NOMO-1 (cell line): ENCODE data around the gene CHAC1.

ENCODE experiments used
- DNase-seq, 2 experiments: peaks; one replicate each; lab custom pipeline; 2025; ENCODE audit not compliant: unreplicated experiment in 2 of 2; lab: John Stamatoyannopoulos, UW

CHAC1 gene

GRCh38 chr15:40982855-40983254 lies 29.6 kb downstream of the CHAC1 start:
- DNase-seq: no peak

GRCh38 chr15:40984406-40984805 lies 31.1 kb downstream of the CHAC1 start:
- no peak for DNase-seq

- DNase-seq: no peak
Measured at GRCh38 chr15:40984964-40985363, 31.7 kb downstream of the CHAC1 start.

- no peak for DNase-seq
Measured at GRCh38 chr15:40985541-40986330, 32.5 kb downstream of the CHAC1 start.

- no peak for DNase-seq
Measured at GRCh38 chr15:40986820-40987219, 33.5 kb downstream of the CHAC1 start.

GRCh38 chr15:40988156-40988555 lies 34.9 kb downstream of the CHAC1 start:
- DNase-seq: no peak

- no peak for DNase-seq
Measured at GRCh38 chr15:40990080-40990479, 36.8 kb downstream of the CHAC1 start.

GRCh38 chr15:40990789-40991188 lies 37.5 kb downstream of the CHAC1 start:
- DNase-seq: no peak

- no peak for DNase-seq
Measured at GRCh38 chr15:40991355-40991754, 38.1 kb downstream of the CHAC1 start.

- DNase-seq: no peak
Measured at GRCh38 chr15:40992241-40992741, 39.0 kb downstream of the CHAC1 start.

GRCh38 chr15:40992825-40993224 lies 39.6 kb downstream of the CHAC1 start:
- no peak for DNase-seq

GRCh38 chr15:40995656-40996055 lies 42.4 kb downstream of the CHAC1 start:
- DNase-seq: no peak

GRCh38 chr15:40999190-40999589 lies 45.9 kb downstream of the CHAC1 start:
- no peak for DNase-seq

GRCh38 chr15:41001524-41002214 lies 48.4 kb downstream of the CHAC1 start:
- no peak for DNase-seq

GRCh38 chr15:41004490-41004889 lies 51.2 kb downstream of the CHAC1 start:
- DNase-seq: no peak
